CD4-positive, alpha-beta T cell treated with Interleukin-10 for 1 hour (primary cell): ENCODE measurements around the gene GSTM3.
"Not testable (repeated sequence)": the region's sequence is repeated elsewhere in the genome, so short reads cannot be mapped to it uniquely, and the experiment has no call there.

Experiments used
- DNase-seq: peaks from one replicate; pipeline ENCODE4 v3.0.0-alpha.2; 2020

The GSTM3 gene

DNA sequence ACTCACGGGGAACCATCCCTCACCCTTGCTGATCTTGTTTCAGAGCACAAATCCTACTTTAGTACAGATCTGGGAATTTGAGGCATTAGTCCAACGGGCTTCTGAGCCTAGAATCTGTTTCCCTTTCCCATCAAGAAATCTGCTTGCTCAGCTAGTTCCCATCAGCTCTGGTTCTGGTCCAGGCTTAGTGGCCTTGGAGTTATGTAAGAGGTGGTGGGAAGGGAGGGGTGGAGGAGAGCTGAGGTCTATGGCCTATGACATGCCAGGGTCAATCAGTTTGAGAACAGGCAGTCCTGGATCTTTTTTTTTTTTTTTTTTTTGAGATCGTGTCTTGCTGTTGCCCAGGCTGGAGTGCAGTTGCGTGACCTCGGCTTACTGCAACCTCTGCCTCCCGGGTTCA lies 49.1 kb downstream of the GSTM3 start:
- no peak for DNase-seq

DNA sequence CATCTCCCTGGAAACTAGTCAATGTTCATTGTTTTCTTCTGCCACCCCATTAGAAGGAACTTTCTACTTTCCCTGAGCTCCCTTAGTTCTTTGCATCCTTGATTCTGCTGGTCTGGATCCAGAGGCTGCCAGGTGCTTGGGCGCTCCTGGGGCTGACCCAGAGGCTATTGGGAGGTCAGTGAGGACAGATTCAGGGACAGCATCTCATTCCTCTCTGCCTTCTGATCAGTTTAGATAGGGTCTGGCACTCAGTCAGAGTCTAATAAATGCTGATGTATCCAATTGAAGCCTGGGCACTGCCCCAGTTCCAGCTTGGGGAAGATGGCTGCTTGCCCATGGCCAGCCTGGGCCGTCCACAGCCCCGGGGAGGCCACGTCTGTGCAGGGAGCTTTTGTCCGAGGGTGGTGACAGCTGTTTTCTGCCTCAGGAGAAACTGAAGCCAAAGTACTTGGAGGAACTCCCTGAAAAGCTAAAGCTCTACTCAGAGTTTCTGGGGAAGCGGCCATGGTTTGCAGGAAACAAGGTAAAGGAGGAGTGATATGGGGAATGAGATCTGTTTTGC lies 50.9 kb downstream of the GSTM3 start:
- DNase-seq, result no peak

DNA sequence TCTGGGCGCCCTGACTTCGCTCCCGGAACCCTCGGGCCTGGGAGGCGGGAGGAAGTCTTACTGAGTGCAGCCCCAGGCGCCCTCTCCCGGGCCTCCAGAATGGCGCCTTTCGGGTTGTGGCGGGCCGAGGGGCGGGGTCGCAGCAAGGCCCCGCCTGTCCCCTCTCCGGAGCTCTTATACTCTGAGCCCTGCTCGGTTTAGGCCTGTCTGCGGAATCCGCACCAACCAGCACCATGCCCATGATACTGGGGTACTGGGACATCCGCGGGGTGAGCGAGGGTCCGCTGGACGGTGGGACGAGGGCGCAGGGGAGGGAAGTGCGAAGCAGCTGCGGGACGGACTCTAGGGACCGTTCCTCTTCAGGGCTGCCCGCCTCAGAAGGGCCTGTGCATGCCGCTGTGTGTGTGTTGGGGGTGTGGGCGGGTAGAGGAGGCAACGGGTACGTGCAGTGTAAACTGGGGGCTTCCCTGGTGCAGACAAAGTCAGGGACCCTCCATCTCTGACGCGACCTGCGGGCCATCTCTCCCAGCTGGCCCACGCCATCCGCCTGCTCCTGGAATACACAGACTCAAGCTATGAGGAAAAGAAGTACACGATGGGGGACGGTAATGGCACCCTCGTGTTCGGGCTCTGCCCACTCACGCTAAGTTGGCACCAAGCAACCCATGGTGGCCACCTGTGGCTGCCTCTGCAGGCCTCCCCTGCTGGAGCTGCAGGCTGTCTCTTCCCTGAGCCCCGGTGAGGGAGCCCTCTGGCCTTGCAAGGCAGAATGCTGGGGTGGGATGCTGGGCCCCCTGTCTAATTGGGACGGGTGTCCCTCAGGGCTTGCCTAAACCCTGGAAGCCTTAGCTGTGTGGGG lies 53.0 kb downstream of the GSTM3 start, which contains the start of gene GSTM1:
Gene GSTM1, plus strand, starts transcription at position 177 of the 859 bp plus-strand sequence. Its CDS starts 57 bp downstream, at position 234.
- DNase-seq, result no peak

DNA sequence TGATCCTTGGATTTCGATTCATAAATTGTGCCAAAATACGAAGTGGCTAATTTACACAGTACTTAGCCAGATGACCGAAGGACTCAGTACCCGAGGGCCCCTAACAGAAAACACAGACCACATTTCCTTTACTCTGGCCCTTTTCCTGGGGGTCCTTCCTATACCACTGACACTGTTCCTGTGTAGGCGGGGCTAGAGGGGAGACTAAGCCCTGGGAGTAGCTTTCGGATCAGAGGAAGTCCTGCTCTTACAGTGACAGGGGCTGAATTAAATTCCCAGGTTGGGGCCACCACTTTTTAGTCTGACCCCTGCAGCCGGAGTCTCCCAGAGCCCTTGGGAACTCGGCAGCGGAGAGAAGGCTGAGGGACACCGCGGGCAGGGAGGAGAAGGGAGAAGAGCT lies 53.7 kb downstream of the GSTM3 start:
- not testable (repeated sequence) for DNase-seq

DNA sequence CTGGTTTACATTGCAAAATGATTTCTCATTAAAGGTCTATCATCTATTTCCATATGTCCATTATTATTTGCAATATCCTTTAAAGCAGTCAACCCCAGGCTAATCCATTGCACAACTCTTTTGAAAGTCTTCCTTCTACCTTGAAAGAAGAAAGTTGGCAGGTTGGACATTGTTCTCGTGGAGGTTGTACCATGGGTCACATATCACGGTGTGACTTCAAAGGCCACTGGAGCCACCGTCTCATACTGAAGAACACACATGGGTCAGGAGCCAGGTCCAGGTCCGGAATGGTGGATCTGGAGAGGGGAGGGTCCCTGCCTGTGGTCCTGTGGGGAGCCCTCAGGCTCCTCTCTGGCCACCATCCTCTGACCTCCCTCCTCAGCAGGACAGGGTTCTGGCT lies 54.9 kb downstream of the GSTM3 start:
- not testable (repeated sequence) for DNase-seq

DNA sequence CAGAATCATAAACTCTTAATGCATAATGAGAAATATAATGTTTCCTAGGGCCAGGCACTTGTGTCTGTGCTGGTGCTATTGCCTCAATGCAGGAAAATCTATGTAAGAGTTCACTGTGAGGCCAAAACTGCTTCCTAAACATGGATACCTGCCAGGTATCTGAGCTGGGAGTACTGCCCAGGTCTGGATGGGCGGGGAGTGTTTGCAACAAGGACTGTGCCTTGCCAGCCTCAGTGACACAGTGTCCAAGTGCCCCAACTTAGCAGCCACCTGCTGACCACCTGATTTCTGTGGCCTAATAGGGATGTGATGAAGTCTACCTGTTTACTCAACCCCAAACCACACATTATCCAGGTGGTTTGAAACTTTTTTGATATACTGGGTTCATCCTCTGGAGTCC lies 55.4 kb downstream of the GSTM3 start:
- DNase-seq, result not testable (repeated sequence)

DNA sequence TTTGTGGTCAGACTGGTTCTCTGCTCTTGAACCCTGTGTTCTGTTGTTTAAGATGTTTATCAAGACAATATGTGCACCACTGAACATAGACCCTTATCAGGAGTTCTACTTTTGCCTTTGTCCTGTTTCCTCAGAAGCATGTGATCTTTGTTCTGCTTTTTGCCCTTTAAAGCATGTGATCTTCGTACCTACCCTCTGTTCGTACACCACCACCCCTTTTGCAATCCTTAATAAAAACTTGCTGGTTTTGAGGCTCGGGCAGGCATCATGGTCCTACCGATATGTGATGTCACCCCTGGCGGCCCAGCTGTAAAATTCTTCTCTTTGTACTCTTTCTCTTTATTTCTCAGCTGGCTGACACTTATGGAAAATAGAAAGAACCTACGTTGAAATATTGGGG lies 56.1 kb downstream of the GSTM3 start:
- not testable (repeated sequence) for DNase-seq
